HG02840 (cell line): Measurements from ENCODE around the gene PLXDC1.
A peak's percentile ranks its signal among the peaks of the same experiment; 100 is the strongest.

Source experiments
- ATAC-seq: cut with Tn5 transposase; IDR thresholded peaks from one replicate; pipeline ENCODE4 v1.9.1; 2021; ENCODE audit warnings: mild to moderate bottlenecking, moderate library complexity, moderate number of reproducible peaks; ENCODE audit not compliant: unreplicated experiment, low FRiP score

The PLXDC1 gene

DNA sequence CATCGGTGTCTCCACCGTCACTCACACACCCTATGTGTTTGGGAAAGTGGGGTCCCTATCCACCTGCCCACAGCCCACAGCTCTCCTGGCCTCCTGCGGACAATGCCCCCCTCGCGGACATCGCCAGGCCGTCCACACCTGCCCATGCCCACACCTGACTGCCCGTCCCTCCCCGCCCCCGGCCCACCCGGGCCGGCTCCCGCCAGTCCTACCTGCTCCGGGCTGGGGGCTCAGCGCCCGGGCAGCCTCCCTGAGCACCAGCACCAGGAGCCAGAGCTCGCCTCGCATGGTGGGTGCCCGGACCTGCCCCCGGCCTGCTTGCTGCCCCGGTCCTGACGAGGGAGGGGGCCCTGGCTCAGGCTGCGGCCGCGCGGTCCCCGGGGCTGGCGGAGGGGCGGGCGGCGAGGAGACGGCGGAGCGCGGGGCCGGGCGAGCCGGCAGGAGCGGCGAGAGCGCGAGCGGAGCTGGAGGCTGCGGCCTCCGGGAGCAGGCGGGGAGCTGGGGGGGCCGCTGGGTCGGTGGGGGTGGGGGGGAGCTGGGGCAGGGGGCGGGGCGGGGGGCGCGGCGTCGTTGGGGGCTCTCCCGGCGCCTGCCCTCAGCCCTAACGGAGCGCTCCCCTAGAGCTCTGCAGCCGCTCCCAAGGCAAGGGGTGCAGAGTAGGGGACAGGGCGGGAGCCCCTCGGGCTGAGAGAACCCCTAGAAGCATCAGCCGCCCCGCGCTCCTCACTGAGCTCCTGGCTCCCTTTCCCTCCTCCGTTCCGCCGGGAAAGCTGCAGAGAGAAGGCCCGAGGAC, at the start of gene PLXDC1:
Gene PLXDC1 (minus strand): TSS at position 488 of the 793 bp plus-strand sequence. CDS start 200 bp downstream, at position 288.
- no peak for ATAC-seq

- no peak for ATAC-seq
Observed at GRCh38 chr17:39200957-39201510, 49.6 kb upstream of the PLXDC1 start.

- peak; percentile 69 for ATAC-seq
Observed at GRCh38 chr17:39200070-39200879, 48.8 kb upstream of the PLXDC1 start, which contains the start of gene RPL19. Gene RPL19 (plus strand): TSS chr17:39200283. CDS start chr17:39200345, 62 bp downstream.

DNA sequence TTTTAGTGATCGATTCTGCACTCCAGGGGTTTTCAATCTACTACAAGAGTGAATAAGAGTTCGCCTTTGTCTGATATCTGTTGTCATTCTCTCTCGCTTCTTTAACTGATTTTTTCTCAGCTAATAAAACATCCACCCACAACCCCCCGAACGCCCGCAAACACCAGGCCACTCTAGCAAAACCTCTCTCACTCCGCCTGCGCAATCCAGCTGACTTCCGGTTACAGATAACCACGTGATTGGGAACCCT, 48.3 kb upstream of the PLXDC1 start:
- ATAC-seq: peak; percentile 73

GRCh38 chr17:39198186-39198566, 46.7 kb upstream of the PLXDC1 start:
- no peak for ATAC-seq

DNA sequence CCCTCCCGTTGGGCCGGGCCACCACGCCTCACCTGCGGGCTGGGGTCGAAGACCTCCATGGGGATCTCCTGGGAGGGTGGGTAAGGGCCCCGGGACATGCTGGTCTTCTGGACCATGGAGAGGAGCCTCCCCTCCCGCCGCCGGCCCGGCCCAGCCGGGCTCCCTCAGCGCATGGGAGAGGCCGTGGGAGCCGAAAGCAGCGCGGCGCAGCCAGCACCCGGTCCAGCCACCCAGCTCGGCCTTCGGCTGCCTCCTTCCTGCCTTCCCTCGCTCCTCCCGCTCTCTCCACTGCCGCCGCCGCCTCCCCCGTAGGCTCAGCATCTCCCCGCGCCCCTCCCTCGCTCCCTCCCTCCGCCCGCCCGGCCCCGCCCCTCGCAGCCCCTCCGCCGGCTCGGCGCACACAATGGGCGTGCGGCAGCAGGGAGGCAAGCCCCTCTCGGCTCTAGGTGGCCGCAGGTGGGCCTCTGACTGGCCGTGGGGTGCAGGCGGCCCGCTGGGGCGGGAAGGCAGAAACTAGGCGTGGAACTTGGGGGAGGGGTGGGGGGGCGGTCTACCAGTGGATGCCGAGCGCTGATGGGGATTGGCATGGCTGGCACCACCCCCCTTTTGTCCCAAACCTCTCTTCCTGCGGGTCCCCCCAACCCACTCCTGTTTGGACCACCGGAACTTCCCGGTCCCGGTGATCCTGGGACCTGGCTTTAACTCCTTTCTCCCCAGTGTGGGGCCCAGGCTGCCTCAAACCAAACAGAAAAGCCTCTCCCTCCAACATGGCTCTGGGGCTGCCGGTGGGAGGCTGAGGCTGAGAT, 46.1 kb upstream of the PLXDC1 start, which contains the start of gene CACNB1:
Gene CACNB1 (minus strand): TSS at position 290 of the 806 bp plus-strand sequence. CDS start 174 bp downstream, at position 116.
- no peak for ATAC-seq

DNA sequence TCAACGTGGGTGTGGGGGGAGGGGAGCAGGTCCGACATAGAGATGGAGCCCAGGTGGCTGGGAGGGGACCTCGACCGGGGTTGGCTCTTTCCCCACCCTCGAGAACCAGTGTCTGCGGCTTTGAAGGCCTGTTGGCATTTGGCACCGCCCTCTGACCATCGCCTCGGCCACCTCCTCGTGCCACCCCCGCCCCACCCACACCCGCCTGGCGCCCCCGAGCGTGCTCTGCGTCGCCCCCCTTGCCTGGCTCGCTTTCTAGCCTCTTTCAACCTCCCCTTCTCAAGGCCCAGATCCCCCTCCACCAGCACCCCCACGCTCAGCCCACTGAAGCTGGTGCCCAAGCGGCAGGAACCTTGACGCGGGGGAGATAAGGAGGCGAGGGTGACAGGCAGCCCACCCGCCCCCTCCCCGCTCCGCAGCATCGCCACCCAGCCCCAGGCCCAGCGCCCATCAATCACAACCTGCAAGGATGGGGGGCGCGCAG, 45.4 kb upstream of the PLXDC1 start:
- no peak for ATAC-seq

DNA sequence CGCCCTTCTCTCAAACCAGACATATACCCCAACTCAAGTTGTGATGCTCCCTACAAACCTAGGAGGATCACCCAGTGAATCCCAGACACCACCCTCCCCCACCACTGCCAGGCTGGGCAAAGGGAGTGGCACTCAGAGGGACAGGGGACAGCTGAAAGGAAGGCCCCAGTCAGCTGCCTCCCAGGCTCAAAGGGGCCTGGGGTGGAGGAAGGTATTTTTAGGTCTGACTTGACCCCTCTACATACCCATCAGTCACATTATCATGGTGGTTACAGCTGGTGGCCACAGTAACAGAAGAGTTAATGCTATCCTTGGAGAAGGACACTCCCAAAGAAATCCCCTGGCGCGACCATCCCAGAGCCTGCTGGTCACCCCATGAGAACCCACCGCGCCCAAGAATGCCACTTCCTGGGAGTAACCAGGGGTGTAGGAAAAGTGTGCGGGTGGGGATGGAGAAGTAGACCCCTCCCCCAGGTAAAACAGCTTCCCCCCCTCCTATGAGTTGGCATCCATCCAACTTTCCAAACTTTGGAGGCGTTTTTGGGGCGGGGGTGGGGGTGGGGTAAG, 44.9 kb upstream of the PLXDC1 start:
- ATAC-seq: no peak

DNA sequence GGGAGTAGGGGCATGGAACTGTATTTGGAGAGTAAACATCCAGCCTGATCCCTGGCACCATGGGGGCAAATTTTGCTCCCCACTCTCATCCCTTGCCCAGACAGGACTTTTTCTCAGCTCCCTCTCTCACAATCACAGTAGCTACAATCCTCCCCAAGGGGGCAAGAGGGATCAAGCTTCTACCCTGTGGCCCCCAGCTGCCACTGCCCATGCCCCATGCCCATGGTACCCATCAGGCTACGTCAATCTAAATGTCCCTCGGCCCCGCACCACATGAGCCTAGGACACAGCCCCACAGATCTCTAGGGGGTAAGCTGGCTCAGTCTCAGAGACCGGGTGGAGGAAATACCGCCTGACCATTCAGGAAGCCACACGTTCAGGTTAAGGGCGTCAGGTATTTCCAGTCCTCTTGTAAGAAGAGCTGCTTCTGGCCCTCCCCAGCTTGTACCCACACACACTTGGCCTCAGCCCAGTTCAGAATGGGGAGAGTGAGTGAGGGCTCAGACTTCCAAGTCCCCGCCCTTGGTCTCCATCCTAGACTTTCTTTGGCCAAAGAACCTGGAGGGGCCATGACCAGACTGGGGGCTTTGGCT, 44.2 kb upstream of the PLXDC1 start:
- no peak for ATAC-seq

DNA sequence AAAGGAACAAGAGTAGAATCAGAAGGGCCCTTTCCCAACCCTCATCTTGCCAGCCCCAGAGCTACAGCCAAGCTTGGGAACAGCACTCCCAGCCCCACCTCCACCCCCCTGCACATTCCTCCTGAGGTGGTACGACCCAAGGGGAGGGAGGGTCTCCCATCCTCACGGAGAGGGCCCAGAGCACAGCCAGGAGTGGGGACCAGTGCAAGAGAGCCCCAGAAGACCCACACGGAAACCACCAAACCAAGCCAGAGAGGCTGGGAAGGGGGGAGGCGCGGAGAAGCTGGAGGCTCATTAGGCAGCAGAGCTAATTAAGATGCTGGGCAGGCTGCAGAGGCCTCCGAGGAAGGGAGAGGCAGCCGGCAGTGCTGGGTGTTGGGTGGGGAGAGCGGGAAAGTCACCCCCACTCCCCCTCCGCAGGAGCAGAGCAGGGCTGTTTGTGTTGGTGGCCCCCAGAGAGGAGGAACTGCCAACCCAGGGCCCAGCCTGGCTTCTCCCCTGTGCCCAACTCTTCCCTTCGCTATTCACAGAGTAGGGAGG, 43.6 kb upstream of the PLXDC1 start:
- no peak for ATAC-seq

DNA sequence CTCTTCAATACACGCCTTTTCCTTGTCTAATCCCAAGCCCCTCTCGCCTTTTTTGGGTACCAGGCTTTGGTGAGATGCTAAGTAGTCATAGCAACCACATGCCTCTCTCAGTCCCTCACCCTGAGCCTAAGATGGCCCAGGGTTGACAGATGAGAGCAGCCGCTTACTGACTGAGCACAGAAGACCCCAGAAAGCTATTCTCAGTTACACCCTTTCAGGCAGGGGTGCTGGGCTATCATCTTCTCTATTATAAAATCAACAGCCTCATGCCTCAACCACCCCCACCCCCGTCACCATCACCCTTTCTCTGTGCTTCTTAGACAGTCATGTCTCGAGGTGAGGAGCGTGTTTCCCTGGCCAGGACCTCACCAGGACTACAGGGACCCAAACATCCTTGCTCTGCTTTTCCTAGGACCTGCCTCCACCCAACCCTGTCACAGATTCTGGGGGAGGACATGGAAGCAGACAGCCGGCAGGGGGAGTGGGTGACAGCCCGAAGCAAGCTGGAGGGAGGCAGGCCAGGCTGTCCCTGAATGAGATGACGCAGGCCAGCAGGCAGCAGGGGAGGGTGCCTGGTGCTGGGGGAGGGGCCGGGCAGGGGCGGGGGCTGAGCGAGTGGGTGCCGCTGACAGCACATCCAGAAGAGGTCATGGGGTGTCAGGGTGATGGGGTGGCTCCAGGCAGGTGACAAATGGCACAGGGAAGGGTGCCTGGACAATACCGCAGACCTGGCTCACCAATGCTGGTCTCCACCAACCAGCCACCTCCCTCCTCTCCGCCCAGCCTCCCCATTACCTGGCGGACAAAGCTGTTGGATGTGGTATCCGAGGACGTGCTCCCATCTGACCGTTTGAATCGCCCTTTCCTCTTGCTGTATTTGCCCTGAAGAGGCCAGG, 42.9 kb upstream of the PLXDC1 start:
- no peak for ATAC-seq

DNA sequence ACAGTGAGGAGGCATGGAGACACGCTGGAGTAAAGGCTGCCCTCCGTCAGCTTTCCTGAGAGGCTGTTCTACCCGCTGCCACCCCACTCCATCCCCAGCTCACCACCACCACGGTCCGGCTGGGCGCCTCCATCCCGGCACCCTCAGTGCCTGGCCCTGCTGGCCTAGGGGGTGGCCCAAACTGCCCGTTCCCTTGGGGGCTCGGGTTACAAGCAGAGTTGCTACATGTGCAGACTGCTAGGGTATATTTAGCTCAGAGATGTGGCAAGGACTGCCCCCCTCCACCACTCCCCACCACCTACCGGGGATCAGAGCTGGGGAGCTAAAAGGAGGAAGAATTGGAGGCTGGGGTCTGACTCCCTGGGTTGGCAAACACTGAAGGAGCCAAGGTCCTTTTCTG, 41.9 kb upstream of the PLXDC1 start:
- ATAC-seq: no peak

- no peak for ATAC-seq
Observed at GRCh38 chr17:39192901-39193300, 41.5 kb upstream of the PLXDC1 start.

DNA sequence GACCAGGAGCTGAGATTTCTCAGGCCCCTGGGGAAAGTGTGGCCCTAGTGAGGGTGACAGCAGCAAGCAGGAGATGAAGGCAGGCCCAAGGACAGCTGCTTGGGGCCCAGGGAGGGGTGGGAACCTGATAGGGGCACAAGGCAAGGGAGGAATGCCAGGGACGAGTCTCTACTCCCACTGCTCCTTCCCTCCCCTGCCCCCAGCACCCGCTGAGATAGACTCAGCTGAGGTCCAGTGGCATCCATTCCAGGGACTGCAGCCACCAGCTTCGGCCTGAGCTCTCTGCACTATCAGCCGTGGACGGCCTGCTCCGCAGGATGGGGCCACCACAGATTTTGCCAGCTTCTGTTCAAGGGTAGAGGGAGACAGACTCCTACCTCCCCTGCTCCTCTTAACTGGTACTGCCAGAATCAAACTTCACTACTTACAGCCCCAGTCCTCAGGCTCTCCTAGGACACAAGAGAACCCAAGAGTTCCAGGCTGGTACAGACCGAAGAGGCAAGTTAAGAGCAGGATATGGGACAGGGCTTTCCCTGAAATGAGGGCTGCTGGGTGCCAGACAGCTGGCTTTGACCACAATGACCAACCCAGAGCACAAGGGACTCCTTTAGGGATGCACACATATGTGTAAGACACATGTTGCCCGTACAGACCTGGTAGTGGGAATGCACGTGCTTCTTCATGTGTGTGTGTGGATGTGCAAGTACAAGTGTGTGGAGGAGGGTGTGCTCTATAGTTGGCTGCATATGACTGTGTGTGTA, 40.5 kb upstream of the PLXDC1 start:
- ATAC-seq: no peak

- no peak for ATAC-seq
Observed at GRCh38 chr17:39187152-39187830, 35.9 kb upstream of the PLXDC1 start.

- ATAC-seq: no peak
Observed at GRCh38 chr17:39186481-39187002, 35.1 kb upstream of the PLXDC1 start.

GRCh38 chr17:39183720-39184119, 32.3 kb upstream of the PLXDC1 start:
- ATAC-seq: no peak
